HCT116 (cell line): ENCODE data around the gene MIS18A.

Experiments used
- CEBPB ChIP-seq: IDR thresholded peaks from 2 replicates; pipeline ENCODE4 v1.6.1; 2012; ENCODE audit warnings: low read depth
- EZH2 ChIP-seq: fragments of 200-600 bp; sonication (generic); IDR thresholded peaks from 2 replicates; pipeline ENCODE4 v1.6.1; 2017; ENCODE audit warnings: antibody characterized with exemption, mixed run types
- POLR2A ChIP-seq: IDR thresholded peaks from 2 replicates; pipeline ENCODE4 v1.7.0; 2011; ENCODE audit warnings: borderline replicate concordance; ENCODE audit not compliant: insufficient read depth, insufficient read length; ENCODE audit errors: extremely low read depth
- POLR2AphosphoS5 ChIP-seq: IDR thresholded peaks from 2 replicates; pipeline ENCODE4 v1.6.1; 2011; ENCODE audit warnings: mild to moderate bottlenecking, low read depth, low read length, moderate library complexity
- SIN3A ChIP-seq: IDR thresholded peaks from 2 replicates; pipeline ENCODE4 v1.6.1; 2012; ENCODE audit warnings: low read depth
- TCF7L2 ChIP-seq: IDR thresholded peaks from 2 replicates; pipeline ENCODE4 v1.7.0; 2011; ENCODE audit warnings: borderline replicate concordance, inconsistent platforms; ENCODE audit not compliant: insufficient read depth, insufficient read length; ENCODE audit errors: extremely low read depth
- YY1 ChIP-seq: IDR thresholded peaks from 2 replicates; pipeline ENCODE4 v1.6.1; 2011; ENCODE audit warnings: low read length, low read depth, moderate library complexity, mild to moderate bottlenecking; ENCODE audit not compliant: insufficient replicate concordance; ENCODE audit errors: extremely low read depth
- ZFX ChIP-seq: fragments of 450-650 bp; IDR thresholded peaks from 2 replicates; pipeline ENCODE4 v1.6.1; 2017
- TF ChIP-seq, protein P1 (sequence below): IDR thresholded peaks from 2 replicates; pipeline ENCODE4 v1.6.1; 2012
- TF ChIP-seq, protein P2 (sequence below), 3 experiments: fragments of 200-600 bp in 1 of 3; sonication (generic) in 1 of 3; IDR thresholded peaks in 2 of 3; conservative IDR thresholded peaks in 1 of 3; 2 replicates each; pipeline ENCODE4 v1.5.1; 2012 to 2017; ENCODE audit warnings: low read depth in 2 of 3, low read length in 2 of 3, antibody characterized with exemption in 1 of 3, borderline replicate concordance in 1 of 3, control low read depth in 1 of 3, mild to moderate bottlenecking in 1 of 3, mixed read lengths in 1 of 3, mixed run types in 1 of 3, moderate library complexity in 1 of 3; ENCODE audit not compliant: insufficient read depth in 1 of 3
- TF ChIP-seq, protein P3 (sequence below): IDR thresholded peaks from 2 replicates; pipeline ENCODE4 v1.6.1; 2012

DNA sequence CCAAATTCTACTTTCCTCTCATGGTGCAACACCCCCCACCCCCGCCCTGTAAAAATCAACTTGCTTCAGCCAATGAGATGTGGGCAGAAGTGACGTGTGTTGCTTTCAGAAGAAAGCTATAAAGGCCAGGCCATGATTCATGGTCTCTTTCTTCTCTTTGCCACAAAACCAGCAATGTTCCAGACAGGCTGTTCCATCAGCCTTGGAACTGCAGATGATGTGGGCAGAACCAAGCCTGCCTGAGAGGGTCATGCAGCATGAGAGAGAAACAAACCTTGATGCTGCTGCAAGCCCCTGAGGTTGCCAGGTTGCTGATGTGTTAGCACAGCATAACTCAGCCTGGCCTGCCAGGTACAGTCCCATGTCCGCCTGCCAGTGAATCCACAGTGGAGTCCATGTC is 41.8 kb downstream of the MIS18A start:
- TF ChIP-seq TCF7L2 (no peak), POLR2A (no peak), EZH2 (no peak), POLR2AphosphoS5 (no peak), ZFX (no peak), CEBPB (no peak), YY1 (no peak), SIN3A (no peak)
- TF ChIP-seq, protein P1, sequence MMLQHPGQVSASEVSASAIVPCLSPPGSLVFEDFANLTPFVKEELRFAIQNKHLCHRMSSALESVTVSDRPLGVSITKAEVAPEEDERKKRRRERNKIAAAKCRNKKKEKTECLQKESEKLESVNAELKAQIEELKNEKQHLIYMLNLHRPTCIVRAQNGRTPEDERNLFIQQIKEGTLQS: no peak
- TF ChIP-seq, protein P2, sequence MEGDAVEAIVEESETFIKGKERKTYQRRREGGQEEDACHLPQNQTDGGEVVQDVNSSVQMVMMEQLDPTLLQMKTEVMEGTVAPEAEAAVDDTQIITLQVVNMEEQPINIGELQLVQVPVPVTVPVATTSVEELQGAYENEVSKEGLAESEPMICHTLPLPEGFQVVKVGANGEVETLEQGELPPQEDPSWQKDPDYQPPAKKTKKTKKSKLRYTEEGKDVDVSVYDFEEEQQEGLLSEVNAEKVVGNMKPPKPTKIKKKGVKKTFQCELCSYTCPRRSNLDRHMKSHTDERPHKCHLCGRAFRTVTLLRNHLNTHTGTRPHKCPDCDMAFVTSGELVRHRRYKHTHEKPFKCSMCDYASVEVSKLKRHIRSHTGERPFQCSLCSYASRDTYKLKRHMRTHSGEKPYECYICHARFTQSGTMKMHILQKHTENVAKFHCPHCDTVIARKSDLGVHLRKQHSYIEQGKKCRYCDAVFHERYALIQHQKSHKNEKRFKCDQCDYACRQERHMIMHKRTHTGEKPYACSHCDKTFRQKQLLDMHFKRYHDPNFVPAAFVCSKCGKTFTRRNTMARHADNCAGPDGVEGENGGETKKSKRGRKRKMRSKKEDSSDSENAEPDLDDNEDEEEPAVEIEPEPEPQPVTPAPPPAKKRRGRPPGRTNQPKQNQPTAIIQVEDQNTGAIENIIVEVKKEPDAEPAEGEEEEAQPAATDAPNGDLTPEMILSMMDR (IDR thresholded peaks at IDR 0.05 in 2 of 3, conservative IDR thresholded peaks at IDR 0.05 in 1 of 3; ENCODE audit: borderline replicate concordance in 1 of 3, insufficient read depth in 1 of 3, low read depth in 2 of 3, low read length in 2 of 3): no peak
- TF ChIP-seq, protein P3, sequence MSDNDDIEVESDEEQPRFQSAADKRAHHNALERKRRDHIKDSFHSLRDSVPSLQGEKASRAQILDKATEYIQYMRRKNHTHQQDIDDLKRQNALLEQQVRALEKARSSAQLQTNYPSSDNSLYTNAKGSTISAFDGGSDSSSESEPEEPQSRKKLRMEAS: no peak
